ENCODE results near the gene WNT11. TPM values are rescaled to one million over a fixed set of nuclear protein-coding genes. Genes with fewer than 3 reads are reported as not detected.

WNT11 gene
- polyA plus RNA-seq, 1 donor (not counting 4 experiments of a cell fraction or from before 2014, with no cell fraction given), result not detected

GRCh38 chr11:76176463-76176862 is 29.8 kb downstream of the WNT11 start:
- dilution Hi-C loops (cut with MboI; ENCODE audit: extremely low pct_ligation_motif_present, low sequenced_read_pairs), result no loop called here
- Histone ChIP-seq H3K9ac (ENCODE audit: control insufficient read depth, extremely low read depth, insufficient read depth, low read length) (no peak overlapping the region), H3K27ac (ENCODE audit: control insufficient read depth, insufficient read depth, low read length) (no peak overlapping the region), H4K20me1 (ENCODE audit: control insufficient read depth, extremely low read depth, insufficient read depth, low read length) (no peaks in the 10 kb centered on the region), H3K79me2 (ENCODE audit: control insufficient read depth, insufficient read depth, low read length) (no peaks in the 10 kb centered on the region), H3K9me1 (ENCODE audit: control insufficient read depth, extremely low read depth, insufficient read depth, low read length) (no peaks in the 10 kb centered on the region), H3K36me3 (ENCODE audit: control insufficient read depth in 2 of 2, extremely low read depth in 1 of 2, insufficient read depth in 2 of 2, low read length in 2 of 2) (no peaks in the 10 kb centered on the region), H3K9me3 (ENCODE audit: control insufficient read depth, low read depth, low read length) (no peaks in the 10 kb centered on the region), H3K4me2 (ENCODE audit: control insufficient read depth, extremely low read depth, insufficient read depth, low read depth, low read length) (no peak overlapping the region), H3K4me1 (ENCODE audit: control insufficient read depth, extremely low read depth, insufficient read depth, low read length) (no peaks in the 10 kb centered on the region), H2AFZ (ENCODE audit: control insufficient read depth, low read length) (no peak overlapping the region), H3K27me3 (ENCODE audit: control insufficient read depth, extremely low read depth, insufficient read depth, low read length) (peaks cover 3% of the 10 kb centered on the region), H3K4me3 (ENCODE audit: control insufficient read depth in 2 of 3, extremely low read depth in 1 of 3, insufficient read depth in 2 of 3, low read depth in 1 of 3, low read length in 3 of 3) (no peak overlapping the region)
- FAIRE-seq (no peak), DNase-seq (ENCODE audit: low read depth, low spot score) (no peak)
- TF ChIP-seq CTCF (optimal IDR thresholded peaks at IDR 0.05 in 1 of 3, IDR thresholded peaks at IDR 0.05 in 1 of 3, conservative IDR thresholded peaks at IDR 0.05 in 1 of 3; ENCODE audit: extremely low read depth in 1 of 3, insufficient read depth in 2 of 3, low read length in 3 of 3) (no peak), EZH2 (IDR thresholded peaks at IDR 0.05; ENCODE audit: low read length) (no peak)

DNA sequence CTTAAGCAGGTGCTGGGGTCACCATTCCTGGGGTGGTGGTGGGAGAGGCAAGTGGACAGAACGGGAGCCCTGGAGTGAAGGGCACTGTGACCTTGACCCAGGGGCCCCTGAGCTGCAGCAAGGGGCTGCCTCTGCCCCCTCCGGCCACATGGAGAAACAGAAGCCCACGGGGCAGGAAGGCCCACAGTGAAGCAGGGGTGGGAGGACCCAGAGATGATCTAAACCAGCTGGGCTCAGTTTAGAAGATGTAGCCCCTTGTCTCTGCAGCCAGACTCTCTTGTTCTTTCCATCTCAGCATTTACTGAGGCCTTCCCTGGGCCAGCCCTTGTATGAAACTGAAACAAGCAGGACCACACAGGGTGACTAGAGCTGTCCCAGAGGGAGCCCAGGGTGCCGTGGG is 30.5 kb downstream of the WNT11 start:
- H3K9ac ChIP-seq (ENCODE audit: control insufficient read depth, extremely low read depth, insufficient read depth, low read length), result no peak overlapping the region
- DNase-seq (ENCODE audit: low read depth, low spot score) (no peak), FAIRE-seq (no peak)
- H3K27ac ChIP-seq (ENCODE audit: control insufficient read depth, insufficient read depth, low read length), result no peak overlapping the region
- dilution Hi-C loops (cut with MboI; ENCODE audit: extremely low pct_ligation_motif_present, low sequenced_read_pairs), result no loop called here
- H3K36me3 ChIP-seq (ENCODE audit: control insufficient read depth in 2 of 2, extremely low read depth in 1 of 2, insufficient read depth in 2 of 2, low read length in 2 of 2), result no peaks in the 10 kb centered on the region
- TF ChIP-seq CTCF (optimal IDR thresholded peaks at IDR 0.05 in 1 of 3, IDR thresholded peaks at IDR 0.05 in 1 of 3, conservative IDR thresholded peaks at IDR 0.05 in 1 of 3; ENCODE audit: extremely low read depth in 1 of 3, insufficient read depth in 2 of 3, low read length in 3 of 3) (no peak), EZH2 (IDR thresholded peaks at IDR 0.05; ENCODE audit: low read length) (no peak)
- peaks cover 3% of the 10 kb centered on the region for H3K27me3 ChIP-seq (ENCODE audit: control insufficient read depth, extremely low read depth, insufficient read depth, low read length)
- H3K4me2 ChIP-seq (ENCODE audit: control insufficient read depth, extremely low read depth, insufficient read depth, low read depth, low read length), result no peak overlapping the region
- no peaks in the 10 kb centered on the region for H3K79me2 ChIP-seq (ENCODE audit: control insufficient read depth, insufficient read depth, low read length)
- no peaks in the 10 kb centered on the region for H3K9me3 ChIP-seq (ENCODE audit: control insufficient read depth, low read depth, low read length)
- H3K4me3 ChIP-seq (ENCODE audit: control insufficient read depth in 2 of 3, extremely low read depth in 1 of 3, insufficient read depth in 2 of 3, low read depth in 1 of 3, low read length in 3 of 3), result no peak overlapping the region
- H4K20me1 ChIP-seq (ENCODE audit: control insufficient read depth, extremely low read depth, insufficient read depth, low read length), result no peaks in the 10 kb centered on the region
- H2AFZ ChIP-seq (ENCODE audit: control insufficient read depth, low read length), result no peak overlapping the region
- no peaks in the 10 kb centered on the region for H3K9me1 ChIP-seq (ENCODE audit: control insufficient read depth, extremely low read depth, insufficient read depth, low read length)
- no peaks in the 10 kb centered on the region for H3K4me1 ChIP-seq (ENCODE audit: control insufficient read depth, extremely low read depth, insufficient read depth, low read length)

Measured in keratinocyte (primary cell).